HG03469 (cell line): ENCODE measurements around the gene SCRN3.
"Not testable (repeated sequence)": the region's sequence is repeated elsewhere in the genome, so short reads cannot be mapped to it uniquely, and the experiment has no call there.

ENCODE experiments used
- ATAC-seq: cut with Tn5 transposase; IDR thresholded peaks from one replicate; pipeline ENCODE4 v1.9.1; 2021; ENCODE audit warnings: mild to moderate bottlenecking, moderate library complexity, moderate number of reproducible peaks; ENCODE audit not compliant: unreplicated experiment

The SCRN3 gene

DNA sequence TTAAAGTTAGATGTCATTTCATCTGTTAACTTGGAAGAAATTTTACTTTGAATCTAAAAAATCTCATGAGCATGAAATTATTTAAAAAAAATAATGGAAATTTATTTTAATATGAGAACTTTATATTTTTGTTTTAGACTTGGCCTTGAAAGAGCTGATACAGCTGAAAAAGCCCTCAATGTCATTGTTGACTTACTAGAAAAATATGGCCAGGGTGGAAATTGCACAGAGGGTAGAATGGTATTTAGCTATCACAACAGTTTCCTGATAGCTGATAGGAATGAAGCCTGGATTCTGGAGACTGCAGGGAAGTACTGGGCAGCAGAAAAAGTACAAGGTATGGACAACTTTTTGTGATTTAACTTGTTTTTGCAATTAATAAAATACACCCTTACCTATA, 5.3 kb downstream of the SCRN3 start:
- no peak for ATAC-seq

DNA sequence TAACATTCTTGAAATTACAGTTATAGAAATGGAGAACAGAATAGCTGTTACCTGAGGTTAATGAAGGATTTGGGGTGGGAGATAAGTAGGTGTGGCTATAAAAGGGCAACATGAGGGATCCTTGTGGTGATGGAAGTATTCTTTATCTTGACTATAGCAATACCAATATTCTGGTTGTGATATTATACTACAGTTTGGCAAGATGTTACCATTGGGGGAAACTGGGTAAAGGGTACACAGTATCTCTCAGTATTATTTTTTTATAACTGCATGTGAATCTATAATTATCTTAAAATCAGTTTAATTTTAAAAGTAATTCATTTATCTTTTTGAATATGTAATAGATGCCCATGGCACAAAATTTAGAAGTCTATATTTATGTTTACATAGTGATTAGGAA, 8.1 kb downstream of the SCRN3 start:
- ATAC-seq: no peak

DNA sequence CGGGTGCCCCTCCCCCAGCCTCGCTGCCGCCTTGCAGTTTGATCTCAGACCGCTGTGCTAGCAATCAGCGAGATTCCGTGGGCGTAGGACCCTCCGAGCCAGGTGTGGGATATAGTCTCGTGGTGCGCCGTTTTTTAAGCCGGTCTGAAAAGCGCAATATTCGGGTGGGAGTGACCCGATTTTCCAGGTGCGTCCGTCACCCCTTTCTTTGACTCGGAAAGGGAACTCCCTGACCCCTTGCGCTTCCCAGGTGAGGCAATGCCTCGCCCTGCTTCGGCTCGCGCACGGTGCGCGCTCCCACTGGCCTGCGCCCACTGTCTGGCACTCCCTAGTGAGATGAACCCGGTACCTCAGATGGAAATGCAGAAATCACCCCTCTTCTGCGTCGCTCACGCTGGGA, 14.5 kb downstream of the SCRN3 start:
- not testable (repeated sequence) for ATAC-seq

DNA sequence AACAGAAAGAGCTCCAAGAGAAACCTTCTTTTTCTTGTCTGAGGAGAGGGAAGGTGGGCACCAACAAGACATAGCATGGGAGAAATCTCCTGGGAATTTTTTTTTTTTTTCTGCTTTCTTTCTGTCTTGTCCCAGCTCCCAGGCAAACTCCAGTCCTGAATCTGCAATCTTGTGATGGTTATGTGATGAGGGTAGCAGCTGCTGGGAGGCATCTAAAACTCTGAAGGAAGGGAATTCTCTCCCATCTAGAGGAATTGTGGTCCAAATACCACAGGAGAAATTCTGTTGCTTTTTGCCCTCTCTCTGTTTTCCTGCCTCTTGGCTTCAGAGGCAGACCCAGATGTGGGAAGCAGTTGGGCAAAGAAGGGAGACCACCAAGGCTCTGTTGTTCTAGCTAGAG, 16.7 kb downstream of the SCRN3 start:
- no peak for ATAC-seq

DNA sequence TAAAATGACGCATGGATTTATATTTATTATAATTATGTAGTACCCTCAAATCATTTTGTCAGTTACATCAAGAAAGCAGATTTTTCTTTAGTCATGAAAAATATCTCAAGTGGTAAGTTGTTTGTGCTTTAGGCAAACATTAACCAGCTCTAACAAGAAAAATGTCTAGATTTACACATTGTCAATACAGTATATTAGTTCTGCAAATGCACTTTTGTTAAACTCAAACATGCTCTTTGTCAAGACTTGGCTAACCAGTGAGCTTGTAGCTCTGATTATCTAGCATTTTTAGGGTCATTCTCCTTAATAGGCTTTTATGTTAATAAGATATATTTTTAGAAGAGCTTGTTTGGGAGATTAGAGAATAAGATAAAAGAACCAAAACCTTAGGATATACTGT, 32.7 kb downstream of the SCRN3 start:
- ATAC-seq: no peak

DNA sequence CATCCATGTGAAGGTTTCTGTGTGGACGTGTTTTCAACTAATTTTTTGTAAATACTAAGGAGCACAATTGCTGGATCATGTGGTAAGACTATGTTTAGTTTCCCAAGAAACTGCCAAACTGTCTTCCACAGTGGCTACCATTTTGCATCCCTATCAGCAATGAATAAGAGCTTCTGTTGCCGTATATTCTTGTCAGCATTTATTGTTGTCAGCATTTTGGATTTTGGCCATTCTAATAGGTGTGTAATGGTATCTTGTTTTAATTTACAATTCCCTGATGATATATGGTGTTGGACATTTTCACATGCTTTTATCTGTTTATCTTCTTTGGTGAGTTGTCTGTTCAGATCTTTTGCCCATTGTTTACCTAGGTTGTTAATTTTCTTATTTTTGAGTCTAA, 34.5 kb downstream of the SCRN3 start:
- no peak for ATAC-seq

DNA sequence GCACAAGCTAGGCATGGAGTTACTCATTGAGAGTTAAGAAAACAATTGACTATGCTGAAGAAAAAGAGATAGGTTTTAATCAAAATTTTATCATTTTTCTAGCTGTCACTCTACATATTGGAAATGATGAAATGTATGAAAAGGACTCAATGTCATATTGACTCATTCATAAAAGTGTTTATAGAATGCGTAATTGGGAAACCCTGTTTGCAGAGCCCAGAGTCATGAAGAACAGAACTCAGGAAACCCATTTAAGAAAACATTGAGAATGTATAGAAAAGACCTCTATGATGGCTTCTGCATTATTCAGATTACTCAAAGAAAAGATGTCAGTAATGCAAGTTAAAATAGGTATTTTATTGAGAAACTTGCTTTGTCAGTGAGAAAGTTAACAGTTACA, 36.4 kb downstream of the SCRN3 start:
- ATAC-seq: no peak

DNA sequence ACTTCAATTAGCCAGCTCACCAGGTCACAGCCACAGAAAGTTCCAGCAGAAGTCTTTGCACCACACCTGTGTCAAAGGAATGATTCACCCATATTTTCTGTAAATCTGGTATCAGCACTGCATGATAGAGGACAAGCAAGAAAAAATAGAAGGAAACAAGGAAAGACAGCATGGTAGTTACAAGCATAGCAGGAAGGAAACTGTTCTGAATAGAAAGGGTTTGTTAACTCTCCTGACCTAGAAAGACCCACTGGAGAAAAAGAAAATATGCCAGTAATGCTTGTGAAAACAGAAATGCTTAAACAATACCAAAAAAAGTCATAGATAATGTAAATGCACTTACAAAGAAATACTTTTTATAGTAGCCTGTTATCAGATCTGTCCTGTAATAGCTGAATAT, 40.8 kb downstream of the SCRN3 start:
- ATAC-seq: no peak

DNA sequence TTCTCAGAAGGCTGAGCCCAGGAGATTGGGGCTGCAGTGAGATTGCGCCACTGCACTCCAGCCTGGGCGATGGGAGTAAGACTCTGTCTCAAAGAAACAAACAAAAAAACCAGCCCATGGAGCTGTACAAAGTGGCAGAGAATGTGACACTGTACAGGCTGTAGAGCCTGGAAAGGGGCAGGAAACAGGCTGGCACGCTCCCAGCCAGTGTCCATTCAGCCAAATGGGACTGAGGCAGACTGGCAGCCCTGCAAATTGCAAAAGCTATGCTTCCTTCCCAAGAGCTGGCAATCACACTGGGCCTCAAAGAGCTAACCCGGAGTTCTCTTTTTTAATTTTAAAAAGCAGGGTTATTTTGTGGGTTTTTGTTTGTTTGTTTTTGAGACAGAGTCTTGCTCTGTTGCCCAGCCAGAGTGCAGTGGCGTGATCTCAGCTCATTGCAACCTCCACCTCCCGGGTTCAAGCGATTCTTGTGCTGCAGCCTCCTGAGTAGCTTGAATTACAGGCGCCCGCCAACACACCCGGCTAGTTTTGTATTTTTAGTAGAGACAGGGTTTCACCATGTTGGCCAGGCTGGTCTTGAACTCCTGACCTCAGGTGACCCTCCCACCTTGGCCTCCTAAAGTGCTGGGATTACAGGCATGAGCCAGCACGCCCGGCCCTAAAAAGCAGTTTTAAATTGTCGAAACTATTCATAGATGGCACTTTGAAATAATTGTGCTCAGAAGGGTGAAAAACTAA, 42.8 kb downstream of the SCRN3 start:
- no peak for ATAC-seq

DNA sequence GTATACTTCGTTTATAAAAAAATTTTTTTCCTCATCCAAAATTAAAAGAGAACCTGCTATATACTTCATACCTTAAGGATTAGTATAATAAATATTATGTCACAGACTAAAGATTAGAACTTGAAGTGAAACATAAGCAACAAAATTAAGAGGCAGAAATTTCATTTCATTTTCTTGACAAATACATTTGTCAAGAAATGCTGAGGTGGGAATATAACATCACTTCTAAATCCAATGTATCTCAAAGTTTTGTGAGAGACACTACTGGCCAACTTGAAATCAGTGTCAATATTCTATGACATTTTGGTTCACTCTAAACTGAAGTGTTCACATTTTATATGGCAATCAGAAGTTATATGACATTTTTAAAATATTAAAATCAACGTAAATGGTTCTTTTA, 43.8 kb downstream of the SCRN3 start:
- ATAC-seq: no peak

DNA sequence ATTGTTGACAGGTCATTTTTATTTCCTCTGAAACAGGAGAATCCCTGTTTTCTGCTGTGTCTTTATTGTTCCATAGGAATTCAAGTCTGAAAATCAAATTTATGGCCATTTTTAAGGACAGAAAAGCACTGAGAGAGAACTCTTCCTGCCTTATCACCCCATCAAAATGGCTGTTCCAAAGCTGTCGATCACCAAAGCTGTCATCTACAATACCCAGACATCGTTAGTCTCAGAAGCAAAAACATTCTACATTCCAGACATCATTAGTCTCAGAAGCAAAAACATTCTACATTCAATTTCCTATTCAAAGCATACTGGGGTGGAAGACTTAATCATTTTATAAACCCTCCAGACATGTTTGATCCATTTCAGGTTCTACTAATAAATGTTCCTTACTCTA, 44.4 kb downstream of the SCRN3 start:
- no peak for ATAC-seq

DNA sequence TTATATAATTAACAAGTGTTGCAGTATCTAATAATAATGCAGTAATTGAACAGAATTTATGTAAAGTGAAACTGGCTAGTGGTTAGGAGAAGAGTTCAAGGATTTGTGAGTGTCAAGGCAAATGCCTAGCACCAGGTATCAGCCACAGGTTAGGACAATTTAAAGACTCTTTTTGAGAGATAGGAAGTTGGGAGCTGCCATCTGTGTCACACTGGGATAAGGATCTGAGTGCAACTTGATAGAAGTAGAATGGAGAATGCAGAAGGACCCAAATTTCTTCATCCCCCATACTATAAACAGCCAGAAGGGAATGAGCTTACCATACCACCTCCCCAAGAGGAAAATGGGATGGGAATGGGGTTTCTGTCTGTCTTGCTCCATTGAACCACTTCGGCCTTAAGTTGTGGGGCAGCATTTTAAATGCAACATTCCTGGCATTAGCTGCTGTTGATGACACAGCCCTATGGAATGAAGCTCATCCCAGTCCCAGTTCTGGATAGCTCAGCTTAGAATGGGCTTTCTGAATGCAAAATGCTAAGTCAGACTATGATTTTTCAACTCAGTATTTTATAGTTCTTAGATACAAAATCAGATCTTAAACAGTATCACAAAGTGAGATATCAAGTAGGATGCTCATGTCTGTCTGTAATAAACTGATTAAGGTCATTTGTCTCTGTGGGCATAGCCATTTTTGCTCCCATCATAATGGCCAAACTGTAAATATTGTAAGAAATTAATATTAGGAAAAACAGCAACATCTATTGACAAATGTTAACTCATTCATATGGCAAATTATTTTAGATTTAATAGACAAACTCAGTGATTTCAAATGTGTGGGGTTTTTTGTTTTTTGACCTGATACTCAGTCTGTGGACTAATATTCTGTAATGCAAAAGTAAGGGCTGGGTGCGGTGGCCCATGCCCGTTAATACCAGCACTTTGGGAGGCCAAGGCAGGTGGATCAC, 47.3 kb downstream of the SCRN3 start:
- no peak for ATAC-seq

DNA sequence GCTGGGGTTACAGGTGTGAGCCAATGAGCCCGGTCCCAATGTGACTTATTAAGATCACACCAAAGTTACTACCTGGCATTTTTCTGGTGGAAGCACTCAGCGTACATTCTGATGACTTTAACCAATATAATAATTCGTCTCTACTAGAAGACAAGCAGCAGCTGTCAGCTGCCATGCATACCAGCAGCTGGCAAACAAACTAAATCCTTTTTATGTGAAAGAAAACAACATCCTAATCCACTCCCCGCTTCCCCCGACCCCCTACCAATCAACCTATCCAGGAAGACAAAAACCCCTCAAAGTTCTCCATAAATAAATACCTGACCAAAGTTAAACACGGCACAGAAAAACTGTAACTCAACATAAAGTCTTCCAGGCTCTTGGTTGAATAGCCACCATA, 49.2 kb downstream of the SCRN3 start:
- ATAC-seq: no peak

DNA sequence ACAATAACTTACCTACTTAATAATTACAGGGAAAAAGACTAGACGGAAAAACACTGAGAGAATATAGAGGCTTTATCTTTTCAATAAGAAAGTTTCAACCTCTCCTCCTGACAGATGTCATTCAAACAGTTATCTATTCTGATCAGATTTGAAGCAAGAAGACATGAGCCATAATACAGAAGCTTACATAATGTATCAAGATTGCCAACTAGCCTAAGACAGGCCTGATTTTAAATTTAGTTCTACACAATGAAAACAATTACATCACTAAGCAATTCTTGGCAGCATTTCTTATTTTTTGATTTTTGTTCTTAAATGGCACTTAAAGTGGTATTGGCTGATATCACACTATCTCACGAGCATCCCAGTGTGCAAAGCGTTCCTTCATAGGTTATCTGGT, 49.7 kb downstream of the SCRN3 start:
- no peak for ATAC-seq

DNA sequence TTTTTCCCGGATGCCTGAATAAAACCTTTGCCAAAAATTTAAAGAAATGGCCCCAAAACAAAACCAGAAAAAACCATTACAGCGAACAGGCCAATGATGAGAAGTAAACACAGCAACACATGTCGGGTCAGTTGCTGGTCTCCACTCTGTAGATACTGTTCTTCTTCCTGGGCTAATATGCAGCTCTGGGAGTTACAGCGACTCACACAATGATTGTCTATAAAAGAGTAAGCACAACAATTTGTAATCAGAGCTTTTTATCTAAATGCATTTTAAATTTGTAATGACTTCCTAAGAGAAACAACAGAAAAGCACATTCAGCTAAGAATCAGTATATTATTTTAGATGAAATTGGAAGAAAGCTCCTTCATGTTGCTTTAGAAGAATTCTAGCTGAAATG, 51.0 kb downstream of the SCRN3 start:
- no peak for ATAC-seq

DNA sequence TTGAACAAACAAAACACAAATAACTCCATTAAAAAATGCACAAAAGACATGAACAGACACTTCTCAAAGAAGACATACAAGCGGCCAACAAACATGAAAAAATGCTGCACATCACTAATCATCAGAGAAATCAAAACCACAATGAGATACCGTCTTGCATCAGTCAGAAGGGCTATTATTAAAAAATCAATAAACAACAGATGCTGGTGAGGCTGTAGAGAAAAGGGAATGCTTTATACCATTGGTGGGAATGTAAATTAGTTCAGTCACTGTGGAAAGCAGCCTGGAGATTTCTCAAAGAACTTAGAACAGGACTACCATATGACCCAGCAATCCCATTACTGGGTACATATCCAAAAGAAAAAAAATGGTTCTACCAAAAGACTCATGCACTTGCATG, 53.5 kb downstream of the SCRN3 start:
- no peak for ATAC-seq

DNA sequence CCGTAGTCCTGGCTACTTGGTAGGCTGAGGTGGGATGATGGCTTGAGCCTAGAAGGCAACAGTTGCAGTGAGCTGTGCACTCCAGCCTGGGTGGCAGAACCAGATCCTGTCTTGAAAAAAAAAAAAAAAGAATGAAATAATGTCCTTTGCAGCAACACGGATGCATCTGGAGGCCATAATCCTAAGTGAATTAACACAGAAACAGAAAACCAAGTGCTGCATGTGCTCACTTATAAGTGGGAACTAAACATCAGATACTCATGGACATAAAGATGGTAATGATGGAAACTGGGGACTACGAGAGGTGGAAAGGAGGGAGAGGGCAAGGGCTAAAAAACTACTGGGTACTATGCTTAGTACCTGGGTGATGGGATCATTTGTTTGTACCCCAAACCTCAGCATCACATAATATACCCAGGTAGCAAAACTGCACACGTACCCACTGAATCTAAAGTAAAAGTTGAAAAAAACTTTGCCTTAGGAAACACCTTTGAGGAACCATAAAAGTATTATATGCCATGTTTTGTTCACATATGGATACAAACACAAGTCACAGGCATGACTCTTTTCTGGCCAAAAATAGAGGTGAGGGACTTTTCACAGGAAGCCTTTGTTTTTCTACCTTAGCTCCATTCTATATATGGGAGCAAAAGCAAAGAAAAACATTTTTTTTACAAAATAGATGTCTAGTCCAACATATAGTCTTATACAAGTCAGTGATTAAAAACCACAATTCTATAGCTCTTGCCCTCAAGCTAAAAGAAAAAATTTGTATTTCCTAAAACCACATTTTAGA, 54.7 kb downstream of the SCRN3 start:
- ATAC-seq: no peak

DNA sequence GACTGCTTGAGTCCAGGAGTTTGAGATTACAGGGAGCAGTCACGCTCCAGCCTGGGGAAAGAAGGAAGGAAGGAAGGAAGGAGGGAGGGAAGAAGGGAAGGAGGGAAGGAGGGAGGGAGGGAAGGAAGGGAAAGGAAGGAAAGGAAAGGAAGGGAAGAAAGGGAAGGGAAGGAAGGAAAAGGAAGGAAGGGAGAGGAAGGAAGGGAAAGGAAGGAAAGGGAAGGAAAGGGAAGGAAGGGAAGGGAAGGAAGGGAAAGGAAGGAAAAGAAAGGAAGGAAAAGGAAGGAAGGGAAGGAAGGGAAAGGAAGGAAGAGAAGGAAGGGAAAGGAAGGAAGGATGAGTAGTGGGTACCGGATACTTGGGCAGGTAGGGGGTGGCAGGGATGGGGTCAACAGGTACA, 59.0 kb downstream of the SCRN3 start:
- ATAC-seq: no peak

DNA sequence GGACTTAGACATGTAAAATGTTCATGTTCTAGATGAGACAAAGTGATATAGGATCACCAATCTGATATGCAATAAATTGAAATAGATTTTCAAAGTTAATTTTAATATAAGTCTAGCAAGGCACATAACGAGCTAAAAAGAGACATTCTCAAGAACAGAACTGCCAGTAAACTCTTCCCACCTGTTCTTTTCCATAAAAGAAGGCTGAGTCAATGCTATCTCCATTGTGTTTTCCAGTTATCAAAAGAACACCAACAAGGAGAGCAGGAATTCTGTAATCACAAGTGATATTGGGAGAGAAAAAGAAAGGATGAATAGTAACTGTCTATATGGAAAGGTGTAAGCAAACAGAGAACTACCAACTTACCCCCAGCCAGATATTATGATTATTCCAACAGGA, 65.7 kb downstream of the SCRN3 start:
- no peak for ATAC-seq

DNA sequence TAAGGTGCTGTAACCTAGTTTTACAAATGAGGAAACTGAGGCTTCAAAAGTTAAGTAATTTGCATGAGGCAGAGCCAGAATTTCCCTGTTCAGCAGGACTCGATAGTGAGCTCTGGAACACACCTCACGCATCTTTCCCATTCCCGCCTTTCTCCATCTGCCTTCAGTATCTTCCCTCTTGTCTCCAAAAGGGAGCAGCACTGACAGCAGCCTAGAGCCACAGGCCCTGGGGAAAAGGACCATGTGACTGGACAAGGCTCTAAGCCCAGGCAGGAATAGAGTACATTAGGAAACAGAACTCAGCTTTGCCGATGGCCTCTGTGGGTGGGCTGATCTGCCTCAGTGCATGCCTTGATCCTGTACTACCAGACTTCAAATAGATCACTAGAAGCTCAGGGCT, 69.8 kb downstream of the SCRN3 start:
- no peak for ATAC-seq

DNA sequence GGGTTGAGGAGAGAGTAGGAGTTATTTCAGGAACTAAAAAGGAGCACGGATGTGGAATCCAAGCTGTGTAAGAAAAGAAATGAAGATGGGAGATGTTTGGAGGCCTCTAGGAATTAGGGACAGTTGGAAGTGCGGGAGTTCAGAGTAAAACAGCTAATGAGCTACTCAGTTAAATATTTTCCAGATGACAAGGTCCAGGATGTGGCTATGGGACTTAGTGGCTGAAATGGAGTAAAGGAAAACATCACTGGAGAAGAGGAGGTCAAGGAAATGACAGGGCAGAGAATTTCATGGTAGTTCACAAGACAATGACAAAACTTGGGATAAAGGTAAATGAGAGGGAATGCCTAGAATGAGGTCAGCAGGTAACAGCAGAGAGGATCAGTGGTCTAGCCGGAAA, 78.3 kb downstream of the SCRN3 start:
- no peak for ATAC-seq
